K562 (cell line): Measurements from ENCODE around the gene FUZ.

ENCODE experiments used
- EP300 ChIP-seq: IDR thresholded peaks from 2 replicates; pipeline ENCODE4 v1.6.1; 2012; ENCODE audit warnings: low read length, improper control_type of control experiment
- FOXP1 ChIP-seq: sonication (generic); formaldehyde crosslinking; IDR thresholded peaks from 2 replicates; pipeline ENCODE4 v1.8.0; 2022; ENCODE audit warnings: mild to moderate bottlenecking, missing genetic modification reagents
- HDAC3 ChIP-seq: fragments of 450-650 bp; IDR thresholded peaks from 2 replicates; pipeline ENCODE4 v1.6.1; 2018; ENCODE audit warnings: borderline replicate concordance, mild to moderate bottlenecking, moderate library complexity; ENCODE audit not compliant: partially characterized antibody
- IRF2 ChIP-seq: sonication (generic); formaldehyde crosslinking; IDR thresholded peaks from 2 replicates; pipeline ENCODE4 v1.8.1; 2022; ENCODE audit warnings: mild to moderate bottlenecking, missing genetic modification reagents
- MXI1 ChIP-seq: IDR thresholded peaks from 2 replicates; pipeline ENCODE4 v1.6.1; 2011; ENCODE audit warnings: low read depth, mild to moderate bottlenecking, improper control_type of control experiment, low read length
- NONO ChIP-seq, 2 experiments: fragments of 200-400 bp in 1 of 2; fragments of 450-650 bp in 1 of 2; formaldehyde crosslinking in 1 of 2; IDR thresholded peaks; 2 replicates each; pipeline ENCODE4 v1.6.1; 2017; ENCODE audit warnings: low read depth in 2 of 2, mild to moderate bottlenecking in 2 of 2, moderate library complexity in 2 of 2, low read length in 1 of 2
- PML ChIP-seq: IDR thresholded peaks from 2 replicates; pipeline ENCODE4 v1.6.1; 2012; ENCODE audit warnings: low read length, inconsistent platforms
- POLR2AphosphoS5 ChIP-seq: IDR thresholded peaks from 2 replicates; pipeline ENCODE4 v1.6.1; 2011; ENCODE audit warnings: mild to moderate bottlenecking, low read depth, low read length, moderate library complexity; ENCODE audit not compliant: control insufficient read depth, insufficient read depth
- TRIM24 ChIP-seq, 2 experiments: fragments of 450-650 bp; IDR thresholded peaks; 2 replicates each; pipeline ENCODE4 v1.6.1; 2016
- WHSC1 ChIP-seq: IDR thresholded peaks from one replicate; pipeline ENCODE4 v1.6.1; 2012; ENCODE audit warnings: low read length, control low read depth, inconsistent platforms
- YY1 ChIP-seq, 3 experiments: IDR thresholded peaks; 2 replicates each; pipeline ENCODE4 v1.6.1; 2011; ENCODE audit warnings: low read length in 2 of 3, mild to moderate bottlenecking in 2 of 3, moderate library complexity in 2 of 3, borderline replicate concordance in 1 of 3, control low read depth in 1 of 3, low read depth in 1 of 3; ENCODE audit not compliant: insufficient read depth in 3 of 3, insufficient replicate concordance in 2 of 3, control insufficient read depth in 1 of 3, insufficient read length in 1 of 3; ENCODE audit errors: extremely low read depth in 1 of 3
- ZNF175 ChIP-seq: fragments of 200-800 bp; sonication (Bioruptor generic); IDR thresholded peaks from 2 replicates; pipeline ENCODE4 v1.6.1; 2016; ENCODE audit warnings: low read depth, mild to moderate bottlenecking, missing genetic modification characterization, missing compliant biosample characterization
- TF ChIP-seq, protein P1 (sequence below), 3 experiments: IDR thresholded peaks in 2 of 3; conservative IDR thresholded peaks in 1 of 3; 2 replicates each; pipeline ENCODE4 v1.5.1; 2011 to 2012; ENCODE audit warnings: low read length in 3 of 3, mild to moderate bottlenecking in 3 of 3, control low read depth in 2 of 3, improper control_type of control experiment in 1 of 3, inconsistent platforms in 1 of 3, low read depth in 1 of 3, mixed read lengths in 1 of 3, moderate library complexity in 1 of 3; ENCODE audit not compliant: insufficient read depth in 2 of 3

DNA sequence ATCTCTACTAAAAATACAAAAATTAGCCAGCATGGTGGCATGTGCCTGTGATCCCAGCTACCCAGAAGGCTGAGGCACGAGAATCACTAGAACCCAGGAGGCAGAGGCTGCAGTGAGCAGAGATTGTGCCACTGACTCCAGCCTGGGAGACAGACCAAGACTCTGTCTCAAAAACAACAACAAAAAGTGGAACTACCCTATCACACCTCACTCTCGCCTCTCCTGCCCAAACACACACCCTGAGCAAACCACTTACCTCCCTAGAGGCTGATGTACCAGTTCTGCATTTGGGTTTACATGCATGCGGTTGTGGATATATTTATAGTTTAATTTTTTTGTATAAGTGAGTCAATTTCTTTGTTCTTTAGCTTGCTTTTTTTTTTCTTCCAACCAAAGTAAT, 30.2 kb upstream of the FUZ start:
- TF ChIP-seq EP300: no peak
- TF ChIP-seq PML: no peak
- no peak for TF ChIP-seq NONO (IDR thresholded peaks at IDR 0.05; ENCODE audit: low read depth in 2 of 2, low read length in 1 of 2)
- TF ChIP-seq HDAC3: no peak
- no peak for TF ChIP-seq FOXP1 (CRISPR knock-in tag)
- no peak for TF ChIP-seq TRIM24 (IDR thresholded peaks at IDR 0.05)
- no peak for TF ChIP-seq ZNF175 (CRISPR knock-in tag)
- no peak for TF ChIP-seq IRF2 (CRISPR knock-in tag)
- TF ChIP-seq MXI1: no peak
- TF ChIP-seq WHSC1: no peak
- no peak for TF ChIP-seq YY1 (IDR thresholded peaks at IDR 0.05; ENCODE audit: borderline replicate concordance in 1 of 3, control insufficient read depth in 1 of 3, extremely low read depth in 1 of 3, insufficient read depth in 3 of 3, insufficient read length in 1 of 3, insufficient replicate concordance in 2 of 3, low read depth in 1 of 3, low read length in 2 of 3)
- TF ChIP-seq, protein P1, sequence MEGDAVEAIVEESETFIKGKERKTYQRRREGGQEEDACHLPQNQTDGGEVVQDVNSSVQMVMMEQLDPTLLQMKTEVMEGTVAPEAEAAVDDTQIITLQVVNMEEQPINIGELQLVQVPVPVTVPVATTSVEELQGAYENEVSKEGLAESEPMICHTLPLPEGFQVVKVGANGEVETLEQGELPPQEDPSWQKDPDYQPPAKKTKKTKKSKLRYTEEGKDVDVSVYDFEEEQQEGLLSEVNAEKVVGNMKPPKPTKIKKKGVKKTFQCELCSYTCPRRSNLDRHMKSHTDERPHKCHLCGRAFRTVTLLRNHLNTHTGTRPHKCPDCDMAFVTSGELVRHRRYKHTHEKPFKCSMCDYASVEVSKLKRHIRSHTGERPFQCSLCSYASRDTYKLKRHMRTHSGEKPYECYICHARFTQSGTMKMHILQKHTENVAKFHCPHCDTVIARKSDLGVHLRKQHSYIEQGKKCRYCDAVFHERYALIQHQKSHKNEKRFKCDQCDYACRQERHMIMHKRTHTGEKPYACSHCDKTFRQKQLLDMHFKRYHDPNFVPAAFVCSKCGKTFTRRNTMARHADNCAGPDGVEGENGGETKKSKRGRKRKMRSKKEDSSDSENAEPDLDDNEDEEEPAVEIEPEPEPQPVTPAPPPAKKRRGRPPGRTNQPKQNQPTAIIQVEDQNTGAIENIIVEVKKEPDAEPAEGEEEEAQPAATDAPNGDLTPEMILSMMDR (IDR thresholded peaks at IDR 0.05 in 2 of 3, conservative IDR thresholded peaks at IDR 0.05 in 1 of 3; ENCODE audit: insufficient read depth in 2 of 3, low read depth in 1 of 3, low read length in 3 of 3): no peak
- TF ChIP-seq POLR2AphosphoS5: no peak
